ENCODE results near the gene HSPA1L.
"Not testable (repeated sequence)": the region's sequence is repeated elsewhere in the genome, so short reads cannot be mapped to it uniquely, and the experiment has no call there.

The HSPA1L gene

GRCh38 chr6:31829633-31830283, 14.7 kb upstream of the HSPA1L start:
- peaks cover 10% of the 10 kb centered on the region for H3K36me3 Mint-ChIP-seq
- H3K27me3 Mint-ChIP-seq, result no peaks in the 10 kb centered on the region
- no peak for DNase-seq

GRCh38 chr6:31827286-31828079, 12.4 kb upstream of the HSPA1L start, which contains the start of gene HSPA1B:
TSS of gene HSPA1B (plus strand) at chr6:31827738. CDS start at chr6:31827951, 213 bp downstream.
- peaks cover 55% of the 10 kb centered on the region for H3K4me1 Mint-ChIP-seq
- H3K9me3 Mint-ChIP-seq, result no peaks in the 10 kb centered on the region
- CTCF ChIA-PET, result interaction anchor here (0.7 to 1.3 kb wide), 5 partner anchors 9 to 146 kb away, joined by 3 to 7 read pairs (median 4); partner anchors contain the start of genes DDAH2, LY6G5C and VARS1
- peak within 1 kb of the TSS; percentile 81 for H3K4me3 Mint-ChIP-seq
- peak within 1 kb of the TSS; percentile 98 for H3K27ac Mint-ChIP-seq
- peaks cover 8% of the 10 kb centered on the region for H3K36me3 Mint-ChIP-seq
- no peaks in the 10 kb centered on the region for H3K27me3 Mint-ChIP-seq
- peak; percentile 98 for DNase-seq

More at GRCh38 chr6:31829633-31830283, 14.7 kb upstream of the HSPA1L start:
- Mint-ChIP-seq H3K9me3 (no peaks in the 10 kb centered on the region), H3K4me3 (peak overlapping the region; percentile 98), H3K4me1 (peaks cover 48% of the 10 kb centered on the region), H3K27ac (peak overlapping the region; percentile 93)
- CTCF ChIA-PET, result interaction anchor here (0.6 to 2.4 kb wide), 12 partner anchors 12 to 280 kb away, joined by 3 to 13 read pairs (median 4); partner anchors contain the start of genes C6orf47, DDAH2, HSPA1A and HSPA1L

- Mint-ChIP-seq H3K27me3 (no peaks in the 10 kb centered on the region), H3K27ac (peak overlapping the region; percentile 98), H3K4me1 (peaks cover 59% of the 10 kb centered on the region), H3K36me3 (peaks cover 10% of the 10 kb centered on the region), H3K9me3 (no peaks in the 10 kb centered on the region), H3K4me3 (peak overlapping the region; percentile 81)
- DNase-seq, result no peak
- CTCF ChIA-PET, result interaction anchor here (0.7 to 1.3 kb wide), 7 partner anchors 9 to 103 kb away, joined by 3 to 7 read pairs (median 4); partner anchors contain the start of genes DDAH2 and VARS1
Observed at GRCh38 chr6:31826793-31827285, 11.8 kb upstream of the HSPA1L start.

- peak overlapping the region; percentile 81 for H3K4me3 Mint-ChIP-seq
- H3K4me1 Mint-ChIP-seq, result peaks cover 57% of the 10 kb centered on the region
- CTCF ChIA-PET, result no interaction called here
Observed at GRCh38 chr6:31825553-31825952, 10.5 kb upstream of the HSPA1L start.

GRCh38 chr6:31823592-31824196, 8.6 kb upstream of the HSPA1L start:
- H3K27me3 Mint-ChIP-seq, H3K27ac Mint-ChIP-seq, H3K9me3 Mint-ChIP-seq, DNase-seq, H3K4me3 Mint-ChIP-seq, H3K36me3 Mint-ChIP-seq: not testable (repeated sequence)
- CTCF ChIA-PET, result interaction anchor here (1.0 to 1.2 kb wide), 2 partner anchors 12 to 54 kb away, joined by 3 to 4 read pairs; no protein-coding TSS in a partner anchor
- peaks cover 66% of the 10 kb centered on the region for H3K4me1 Mint-ChIP-seq

More at GRCh38 chr6:31825553-31825952, 10.5 kb upstream of the HSPA1L start:
- DNase-seq, result no peak
- Mint-ChIP-seq H3K36me3 (peaks cover 7% of the 10 kb centered on the region), H3K9me3 (no peaks in the 10 kb centered on the region), H3K27me3 (no peaks in the 10 kb centered on the region), H3K27ac (peak overlapping the region; percentile 98)

GRCh38 chr6:31822036-31822821, 7.1 kb upstream of the HSPA1L start:
- peak; percentile 67 for DNase-seq
- Mint-ChIP-seq H3K4me3 (peak overlapping the region; percentile 99), H3K4me1 (peaks cover 78% of the 10 kb centered on the region), H3K36me3 (peaks cover 16% of the 10 kb centered on the region), H3K9me3 (no peaks in the 10 kb centered on the region), H3K27ac (peak overlapping the region; percentile 96), H3K27me3 (no peaks in the 10 kb centered on the region)
- CTCF ChIA-PET, result interaction anchor here (0.7 to 1.6 kb wide), 2 partner anchors 44 to 52 kb away, joined by 4 to 5 read pairs; no protein-coding TSS in a partner anchor

GRCh38 chr6:31821301-31822035, 6.4 kb upstream of the HSPA1L start:
- peak; percentile 55 for DNase-seq

GRCh38 chr6:31820399-31820798, 5.3 kb upstream of the HSPA1L start:
- H3K27me3 Mint-ChIP-seq, H3K9me3 Mint-ChIP-seq, DNase-seq, H3K4me3 Mint-ChIP-seq: not testable (repeated sequence)
- Mint-ChIP-seq H3K4me1 (peaks cover 62% of the 10 kb centered on the region), H3K27ac (peak overlapping the region; percentile 96), H3K36me3 (peaks cover 18% of the 10 kb centered on the region)
- CTCF ChIA-PET, result interaction anchor here (0.6 to 1.6 kb wide), 3 partner anchors 51 to 298 kb away, joined by 3 to 4 read pairs (median 3); no protein-coding TSS in a partner anchor

More at GRCh38 chr6:31821301-31822035, 6.4 kb upstream of the HSPA1L start:
- Mint-ChIP-seq H3K36me3 (peaks cover 16% of the 10 kb centered on the region), H3K27me3 (no peaks in the 10 kb centered on the region), H3K4me1 (peaks cover 70% of the 10 kb centered on the region), H3K9me3 (no peaks in the 10 kb centered on the region), H3K4me3 (peak overlapping the region; percentile 99), H3K27ac (peak overlapping the region; percentile 96)
- CTCF ChIA-PET, result interaction anchor here (0.7 to 1.6 kb wide), 2 partner anchors 44 to 52 kb away, joined by 4 to 5 read pairs; no protein-coding TSS in a partner anchor

- peak overlapping the region; percentile 51 for H3K4me3 Mint-ChIP-seq
- H3K36me3 Mint-ChIP-seq, result peaks cover 18% of the 10 kb centered on the region
- CTCF ChIA-PET, result interaction anchor here (0.6 to 0.9 kb wide), 2 partner anchors 81 to 298 kb away, joined by 3 read pairs; no protein-coding TSS in a partner anchor
- peak overlapping the region; percentile 87 for H3K27ac Mint-ChIP-seq
- H3K4me1 Mint-ChIP-seq, result peaks cover 57% of the 10 kb centered on the region
- no peaks in the 10 kb centered on the region for H3K9me3 Mint-ChIP-seq
- DNase-seq, result no peak
- H3K27me3 Mint-ChIP-seq, result no peaks in the 10 kb centered on the region
Observed at GRCh38 chr6:31819871-31820299, 4.8 kb upstream of the HSPA1L start.

- not testable (repeated sequence) for H3K27me3 Mint-ChIP-seq, H3K9me3 Mint-ChIP-seq
- DNase-seq, result peak; percentile 37
- peak overlapping the region; percentile 89 for H3K4me3 Mint-ChIP-seq
- H3K4me1 Mint-ChIP-seq, result peaks cover 61% of the 10 kb centered on the region
- CTCF ChIA-PET, result interaction anchor here (0.8 to 1.8 kb wide), 7 partner anchors 8 to 154 kb away, joined by 3 to 10 read pairs (median 5); partner anchors contain the start of genes DDAH2 and LSM2
- H3K27ac Mint-ChIP-seq, result peak overlapping the region; percentile 96
- peaks cover 18% of the 10 kb centered on the region for H3K36me3 Mint-ChIP-seq
Observed at GRCh38 chr6:31817929-31818511, 2.9 kb upstream of the HSPA1L start.

GRCh38 chr6:31817133-31817928, 2.2 kb upstream of the HSPA1L start:
- Mint-ChIP-seq H3K4me1 (peaks cover 61% of the 10 kb centered on the region), H3K4me3 (peak overlapping the region; percentile 89), H3K36me3 (peaks cover 18% of the 10 kb centered on the region), H3K27ac (peak overlapping the region; percentile 96)
- not testable (repeated sequence) for H3K27me3 Mint-ChIP-seq, H3K9me3 Mint-ChIP-seq
- CTCF ChIA-PET, result interaction anchor here (0.8 to 1.8 kb wide), 7 partner anchors 9 to 153 kb away, joined by 3 to 10 read pairs (median 5); partner anchors contain the start of genes DDAH2 and LSM2
- DNase-seq, result peak; percentile 39
